A172 (cell line): ENCODE results near the gene PAM. TPM values are rescaled to one million over a fixed set of nuclear protein-coding genes. Genes with fewer than 3 reads are reported as not detected.
A peak's percentile ranks its signal among the peaks of the same experiment; 100 is the strongest.

ENCODE experiments used
- DNase-seq: peaks from one replicate; pipeline ENCODE4 v3.0.0-alpha.2; 2015; ENCODE audit warnings: low spot score
- total RNA-seq: library from RNA; depleted of rRNA; stranded (reverse); fragments of >200 nt; shearing (Covaris generic); gene quantifications from 2 replicates; pipeline ENCODE4 v1.2.3, GENCODE V29; 2014

Gene PAM
- total RNA-seq, 1 experiment from 2014 or later, result 218 TPM

DNA sequence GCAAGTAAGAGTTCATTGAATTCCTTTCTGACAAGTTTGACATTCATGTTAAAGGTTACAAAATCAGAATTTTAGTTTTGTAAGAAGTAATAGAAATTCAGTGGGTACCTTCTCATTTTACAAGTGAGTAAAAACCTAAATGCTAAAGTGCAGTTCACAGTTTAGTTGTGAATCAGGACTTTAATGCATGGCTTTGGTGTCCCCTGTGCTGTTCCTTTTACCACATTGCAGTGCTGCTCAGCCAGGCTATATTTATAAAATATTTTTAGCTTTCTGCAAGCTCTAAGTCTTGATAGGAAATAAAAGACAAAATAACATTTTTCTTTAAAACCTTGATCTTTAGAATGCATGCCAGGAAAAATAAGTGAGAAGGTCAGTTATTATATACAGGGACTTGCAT lies 26.3 kb downstream of the PAM start:
- no peak for DNase-seq

DNA sequence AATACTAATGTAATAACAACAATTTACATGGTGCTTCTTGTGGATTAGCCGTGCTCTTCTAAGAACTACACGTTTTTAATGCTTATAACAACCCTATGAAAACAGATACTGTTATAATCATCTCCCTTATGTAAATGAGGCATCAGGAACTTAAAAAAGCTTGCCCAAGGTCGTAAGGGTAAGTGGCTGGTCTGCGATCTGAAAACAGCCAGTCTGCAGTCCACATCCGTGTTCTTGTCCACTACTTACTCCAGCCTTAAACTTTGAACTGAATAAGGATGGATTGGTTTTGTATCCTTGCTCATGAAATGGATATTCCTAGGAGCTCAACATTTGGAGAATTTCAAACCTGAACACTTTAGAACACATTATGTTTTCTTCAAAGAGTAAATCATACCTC lies 26.7 kb downstream of the PAM start:
- no peak for DNase-seq

- no peak for DNase-seq
Measured at GRCh38 chr5:102782217-102782872, 27.2 kb downstream of the PAM start.

DNA sequence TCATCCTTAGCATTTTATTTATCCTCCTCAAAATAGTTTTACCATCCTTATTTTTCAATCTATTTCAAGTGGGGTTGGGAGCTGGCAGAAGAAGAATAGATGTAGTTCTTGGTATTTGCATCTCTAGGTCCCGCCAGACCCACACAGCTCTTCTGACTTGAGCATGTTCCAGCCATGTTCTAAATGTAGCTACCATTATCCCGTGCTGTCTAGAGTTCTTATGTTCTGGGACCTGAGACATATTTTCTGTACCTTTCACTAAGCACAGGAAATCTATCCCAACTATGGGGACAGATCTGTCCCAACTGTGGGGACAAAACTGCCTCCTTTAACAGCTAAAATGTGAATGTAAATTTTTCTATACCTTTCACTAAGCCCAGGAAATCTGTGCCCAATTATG lies 32.0 kb downstream of the PAM start:
- no peak for DNase-seq

DNA sequence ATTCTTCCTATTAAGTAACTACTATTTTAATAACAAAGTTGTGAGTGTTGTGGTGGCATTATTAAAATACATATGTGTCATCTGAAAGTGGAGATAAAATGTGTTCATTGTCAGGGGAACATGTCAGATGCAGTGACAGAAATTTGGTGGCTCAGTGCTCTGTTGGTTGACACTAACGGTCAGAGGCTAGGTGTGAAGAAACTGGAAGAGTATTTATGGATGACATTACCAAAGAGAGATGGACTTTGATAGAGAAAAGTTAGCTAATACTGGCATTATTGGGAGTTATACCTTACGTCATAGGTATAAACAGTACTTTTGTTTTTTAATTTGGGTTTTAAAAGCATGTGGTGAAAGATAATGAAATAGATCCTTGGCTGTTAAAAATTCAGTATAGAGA lies 33.7 kb downstream of the PAM start:
- no peak for DNase-seq

DNA sequence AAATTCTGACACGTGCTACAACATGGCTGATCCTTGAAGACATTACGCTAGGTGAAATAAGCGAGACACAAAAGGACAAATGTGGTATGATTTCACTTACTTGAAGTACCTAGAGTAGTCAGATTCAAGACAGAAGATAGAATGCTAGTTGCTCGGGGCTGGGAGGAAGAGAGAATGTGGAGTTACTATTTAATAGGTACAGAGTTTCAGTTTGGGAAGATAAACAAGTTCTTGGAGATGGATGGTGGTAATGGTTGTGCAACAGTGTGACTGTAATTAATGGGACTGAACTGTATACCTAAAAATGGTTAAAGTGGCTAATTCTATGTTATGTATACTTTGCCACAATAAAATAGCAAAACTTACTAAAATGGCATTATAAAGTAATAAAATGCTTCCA lies 34.4 kb downstream of the PAM start:
- no peak for DNase-seq

GRCh38 chr5:102790748-102791147 lies 35.6 kb downstream of the PAM start:
- DNase-seq, result no peak

GRCh38 chr5:102792705-102793104 lies 37.6 kb downstream of the PAM start:
- DNase-seq, result no peak

DNA sequence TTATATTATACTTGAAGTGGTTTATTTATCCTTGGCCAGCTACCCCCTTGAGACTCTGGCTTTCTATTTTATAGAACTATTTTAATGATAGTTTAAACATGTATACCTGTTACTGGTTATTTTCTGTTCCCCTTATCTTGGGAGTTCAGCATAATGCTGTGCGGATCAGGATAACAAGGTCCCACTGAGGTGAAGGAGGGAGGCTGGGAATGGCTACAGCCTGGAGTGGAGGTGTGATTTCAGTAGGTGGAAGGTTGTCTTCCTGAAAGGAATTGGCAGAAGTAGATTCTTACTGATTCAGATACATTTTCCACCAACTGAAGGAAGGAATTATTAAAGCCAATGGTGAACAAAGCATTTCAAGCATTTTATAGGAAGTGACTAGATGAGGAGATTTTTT lies 38.9 kb downstream of the PAM start:
- no peak for DNase-seq

GRCh38 chr5:102794677-102795331 lies 39.7 kb downstream of the PAM start:
- no peak for DNase-seq

GRCh38 chr5:102795526-102795925 lies 40.4 kb downstream of the PAM start:
- DNase-seq, result no peak

- DNase-seq, result no peak
Measured at GRCh38 chr5:102796009-102796408, 40.9 kb downstream of the PAM start.

DNA sequence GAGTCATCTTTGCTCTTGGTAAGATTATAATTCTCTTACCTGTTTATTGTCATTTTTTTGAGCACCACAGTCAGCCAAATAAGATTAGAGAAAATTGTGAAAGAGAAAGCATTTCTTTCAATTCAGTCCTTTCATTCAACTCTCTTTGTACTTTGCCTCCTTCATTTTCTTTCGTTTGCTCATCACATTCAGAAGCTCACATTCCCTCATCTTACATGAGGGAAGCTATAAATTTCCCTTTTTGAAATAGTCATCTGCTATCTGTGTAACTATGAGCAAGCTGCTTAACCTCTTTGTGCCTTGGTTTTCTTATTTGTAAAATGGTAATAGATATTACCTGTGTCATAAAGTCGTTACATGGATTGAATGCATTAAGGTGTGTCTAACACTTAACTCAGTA lies 41.4 kb downstream of the PAM start:
- no peak for DNase-seq

- DNase-seq, result no peak
Measured at GRCh38 chr5:102797322-102797884, 42.3 kb downstream of the PAM start.

GRCh38 chr5:102798104-102798785 lies 43.1 kb downstream of the PAM start:
- no peak for DNase-seq

- DNase-seq, result no peak
Measured at GRCh38 chr5:102799017-102799416, 43.9 kb downstream of the PAM start.

DNA sequence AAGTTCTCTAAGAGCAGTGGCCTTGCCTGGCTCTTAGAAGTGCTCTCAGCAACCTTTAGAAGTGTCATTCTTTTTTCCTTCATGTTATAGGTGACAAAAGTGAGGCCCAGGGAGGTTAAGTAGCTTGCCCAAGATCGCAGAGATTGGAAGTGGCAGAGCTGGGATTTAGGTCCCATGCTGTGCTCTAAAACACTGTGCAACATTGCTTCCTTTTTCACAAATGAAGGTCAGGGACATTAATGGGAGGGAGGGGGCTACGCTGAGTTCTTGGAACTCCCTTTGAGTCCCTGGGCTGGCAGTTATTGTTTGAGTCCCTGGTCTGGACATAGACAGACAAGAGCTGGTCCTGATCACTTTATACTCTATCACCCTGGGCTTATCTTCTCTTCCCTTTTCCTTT lies 45.3 kb downstream of the PAM start:
- DNase-seq, result no peak

DNA sequence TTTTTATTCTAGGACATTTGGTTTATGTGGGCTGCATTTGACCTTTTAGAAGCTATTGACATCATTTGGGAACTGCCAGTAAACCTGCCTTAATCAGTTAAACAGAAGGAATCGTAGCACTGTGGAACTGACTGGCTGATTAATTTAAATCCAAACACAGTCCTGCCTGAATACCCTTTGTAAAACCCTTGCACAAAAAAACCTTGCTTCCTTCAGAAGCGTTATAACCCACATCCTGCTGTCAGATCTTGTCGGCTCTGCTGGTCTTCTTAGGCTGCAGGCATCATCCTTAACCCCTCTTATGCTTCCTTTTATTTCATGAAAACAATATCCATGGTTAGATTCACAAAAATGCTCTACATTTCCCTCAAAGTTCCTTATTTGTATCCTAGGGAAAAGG lies 46.3 kb downstream of the PAM start:
- no peak for DNase-seq

- no peak for DNase-seq
Measured at GRCh38 chr5:102802708-102803458, 47.8 kb downstream of the PAM start.

DNA sequence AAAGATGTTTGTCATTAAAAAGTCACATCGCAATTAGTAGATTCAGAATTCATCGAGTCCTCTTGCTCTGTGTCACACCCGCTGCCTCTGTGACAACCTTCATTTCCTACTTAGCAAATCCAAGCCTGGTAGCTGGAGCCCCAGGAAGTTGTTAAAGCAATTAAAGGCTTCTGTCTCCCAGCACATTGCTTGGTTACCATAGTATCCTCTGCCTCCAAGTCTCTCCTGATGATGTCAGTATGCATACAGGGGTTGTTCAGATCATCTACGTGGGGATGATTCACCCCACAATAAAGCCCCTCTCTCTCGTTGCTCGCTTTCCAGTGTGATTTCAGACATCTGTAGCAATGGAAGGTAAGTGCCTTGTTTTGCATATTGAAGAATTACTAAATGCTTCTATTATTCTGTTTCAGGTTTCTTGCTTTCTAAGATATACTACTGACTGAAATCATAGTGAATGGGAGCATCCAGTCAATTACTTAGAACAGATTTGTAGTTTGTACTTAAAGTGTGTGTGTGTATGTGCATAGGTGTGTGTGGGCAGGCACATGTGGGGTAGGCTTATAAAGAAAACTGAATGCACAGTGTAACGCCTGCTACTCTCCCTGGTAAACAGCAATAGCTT lies 52.9 kb downstream of the PAM start:
- DNase-seq, result peak; percentile 68

DNA sequence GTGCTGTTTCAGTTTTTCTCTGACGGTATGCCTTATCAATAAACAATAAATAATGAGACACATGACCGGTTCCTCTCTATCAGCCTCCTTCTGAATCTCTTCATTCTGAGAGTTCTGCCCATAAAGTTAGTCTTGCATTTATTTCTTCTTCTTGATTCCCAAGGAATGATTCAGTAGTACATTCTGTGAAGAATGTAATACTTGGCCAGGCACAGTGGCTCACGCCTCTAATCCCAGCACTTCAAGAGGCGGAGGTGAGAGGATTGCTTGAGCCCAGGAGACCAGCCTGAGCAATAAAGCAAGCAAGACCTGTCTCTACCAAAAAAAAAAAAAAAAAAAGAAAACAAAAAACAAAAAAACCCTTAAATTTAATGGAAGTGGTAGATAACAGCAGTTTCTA lies 53.9 kb downstream of the PAM start:
- no peak for DNase-seq

DNA sequence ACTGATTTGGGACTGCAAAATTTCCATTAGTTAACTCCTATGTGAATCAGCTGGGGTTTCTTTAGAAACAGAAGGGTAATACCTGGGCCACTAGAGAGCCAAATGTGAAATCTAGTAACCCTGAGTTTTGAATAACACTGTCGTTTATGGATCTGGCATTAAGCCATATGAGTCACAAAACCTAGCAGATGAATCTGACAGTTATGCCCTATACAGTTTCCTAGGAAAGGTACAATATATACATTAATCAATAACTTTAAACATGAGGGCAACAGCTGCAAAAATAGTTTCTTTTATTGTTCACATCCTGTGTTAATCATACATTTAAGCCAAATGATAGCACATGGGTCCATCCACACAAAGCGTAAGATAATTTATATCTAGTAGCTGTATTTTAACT lies 56.9 kb downstream of the PAM start:
- peak; percentile 68 for DNase-seq
